ENCODE data around the gene MOSPD3.

The MOSPD3 gene

GRCh38 chr7:100575746-100576383 lies 36.5 kb upstream of the MOSPD3 start:
- H3K27ac ChIP-seq (ENCODE audit: low read depth, low read length) = no peak overlapping the region
- H3K27me3 ChIP-seq (ENCODE audit: insufficient read depth, low read length) = no peaks in the 10 kb centered on the region
- H2AFZ ChIP-seq (ENCODE audit: low read length, unreplicated experiment) = no peak overlapping the region
- H3K4me1 ChIP-seq (ENCODE audit: control insufficient read depth, insufficient read depth, low read length, unreplicated experiment) = peaks cover 3% of the 10 kb centered on the region
- peaks cover 5% of the 10 kb centered on the region; the same call in 1 of the 2 replicates for H3K36me3 ChIP-seq (ENCODE audit: insufficient read depth, low read length)
- no peak overlapping the region for H3K4me3 ChIP-seq (ENCODE audit: low read depth, low read length)
- H3K79me2 ChIP-seq (ENCODE audit: control insufficient read depth, insufficient read depth, low read length, unreplicated experiment) = no peaks in the 10 kb centered on the region

DNA sequence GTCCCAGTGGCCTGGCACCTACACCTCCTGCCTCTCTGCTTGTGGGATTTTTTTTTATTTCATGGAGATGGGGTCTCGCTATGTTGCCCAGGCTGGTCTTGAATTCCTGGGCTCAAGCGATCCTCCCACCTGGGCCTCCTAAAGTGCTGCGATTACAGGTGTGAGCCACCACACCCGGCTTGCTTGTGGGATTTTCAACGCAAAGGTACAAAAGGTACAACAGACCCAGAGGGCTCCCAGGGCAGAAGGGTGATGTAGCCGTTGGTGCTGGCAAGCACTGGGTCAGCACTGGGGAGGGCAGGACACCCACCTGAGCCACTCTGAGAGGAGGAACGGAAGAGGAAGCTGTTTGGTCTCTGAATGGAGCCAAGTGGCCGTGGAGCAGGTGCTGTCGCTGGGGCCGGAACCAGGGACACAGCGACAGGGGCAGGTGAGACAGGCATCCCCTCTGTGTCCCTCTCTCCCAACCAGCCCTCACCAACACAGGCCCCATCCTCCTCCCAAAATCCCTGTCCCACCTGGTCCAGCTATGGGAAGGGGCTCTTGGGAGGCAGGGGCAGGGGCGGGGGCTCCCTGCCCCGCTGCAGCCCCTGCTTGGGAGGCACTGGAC lies 35.9 kb upstream of the MOSPD3 start:
- no peaks in the 10 kb centered on the region for H3K79me2 ChIP-seq (ENCODE audit: control insufficient read depth, insufficient read depth, low read length, unreplicated experiment)
- H3K27ac ChIP-seq (ENCODE audit: low read depth, low read length) = no peak overlapping the region
- no peak overlapping the region for H2AFZ ChIP-seq (ENCODE audit: low read length, unreplicated experiment)
- H3K27me3 ChIP-seq (ENCODE audit: insufficient read depth, low read length) = no peaks in the 10 kb centered on the region
- no peak overlapping the region for H3K4me3 ChIP-seq (ENCODE audit: low read depth, low read length)
- no peaks in the 10 kb centered on the region for H3K4me1 ChIP-seq (ENCODE audit: control insufficient read depth, insufficient read depth, low read length, unreplicated experiment)
- H3K36me3 ChIP-seq (ENCODE audit: insufficient read depth, low read length) = peaks cover 6% of the 10 kb centered on the region; the same call in 1 of the 2 replicates

DNA sequence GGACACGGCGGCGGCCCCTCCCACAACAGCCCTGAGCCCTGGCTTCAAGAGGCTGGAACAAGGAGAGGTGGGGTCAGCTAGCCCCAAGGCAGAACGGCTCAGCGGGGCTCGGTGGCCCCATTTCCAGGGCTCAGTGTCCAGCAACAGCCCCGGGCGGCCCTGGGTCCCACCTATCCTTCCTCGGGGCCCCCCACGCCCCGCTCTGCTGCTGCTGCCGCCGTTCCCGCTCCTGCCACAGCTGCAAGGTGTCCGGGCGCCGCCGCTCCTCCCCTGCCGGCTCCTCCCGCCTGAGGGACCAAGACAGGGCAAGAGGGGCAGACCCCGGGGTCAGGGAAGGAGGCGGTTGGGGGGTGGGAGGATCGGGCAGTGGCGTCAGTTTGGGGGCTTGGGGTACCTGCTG lies 35.2 kb upstream of the MOSPD3 start:
- Histone ChIP-seq H3K79me2 (ENCODE audit: control insufficient read depth, insufficient read depth, low read length, unreplicated experiment) (peaks cover 3% of the 10 kb centered on the region), H3K27ac (ENCODE audit: low read depth, low read length) (no peak overlapping the region), H3K27me3 (ENCODE audit: insufficient read depth, low read length) (no peaks in the 10 kb centered on the region), H3K4me1 (ENCODE audit: control insufficient read depth, insufficient read depth, low read length, unreplicated experiment) (no peaks in the 10 kb centered on the region), H2AFZ (ENCODE audit: low read length, unreplicated experiment) (no peak overlapping the region), H3K36me3 (ENCODE audit: insufficient read depth, low read length) (peaks cover 6% of the 10 kb centered on the region; the same call in 1 of the 2 replicates), H3K4me3 (ENCODE audit: low read depth, low read length) (no peak overlapping the region)

GRCh38 chr7:100577507-100577906 lies 34.8 kb upstream of the MOSPD3 start:
- Histone ChIP-seq H3K36me3 (ENCODE audit: insufficient read depth, low read length) (peaks cover 6% of the 10 kb centered on the region; the same call in 1 of the 2 replicates), H2AFZ (ENCODE audit: low read length, unreplicated experiment) (no peak overlapping the region), H3K4me3 (ENCODE audit: low read depth, low read length) (no peak overlapping the region), H3K27me3 (ENCODE audit: insufficient read depth, low read length) (no peaks in the 10 kb centered on the region), H3K27ac (ENCODE audit: low read depth, low read length) (no peak overlapping the region), H3K79me2 (ENCODE audit: control insufficient read depth, insufficient read depth, low read length, unreplicated experiment) (peaks cover 7% of the 10 kb centered on the region), H3K4me1 (ENCODE audit: control insufficient read depth, insufficient read depth, low read length, unreplicated experiment) (no peaks in the 10 kb centered on the region)

GRCh38 chr7:100578246-100579183 lies 33.8 kb upstream of the MOSPD3 start:
- Histone ChIP-seq H2AFZ (ENCODE audit: low read length, unreplicated experiment) (no peak overlapping the region), H3K4me1 (ENCODE audit: control insufficient read depth, insufficient read depth, low read length, unreplicated experiment) (peaks cover 5% of the 10 kb centered on the region), H3K36me3 (ENCODE audit: insufficient read depth, low read length) (peaks cover 6% of the 10 kb centered on the region; the same call in 1 of the 2 replicates), H3K27ac (ENCODE audit: low read depth, low read length) (no peak overlapping the region), H3K79me2 (ENCODE audit: control insufficient read depth, insufficient read depth, low read length, unreplicated experiment) (peaks cover 8% of the 10 kb centered on the region), H3K27me3 (ENCODE audit: insufficient read depth, low read length) (no peaks in the 10 kb centered on the region), H3K4me3 (ENCODE audit: low read depth, low read length) (no peak overlapping the region)

GRCh38 chr7:100580466-100581283 lies 31.7 kb upstream of the MOSPD3 start:
- Histone ChIP-seq H3K79me2 (ENCODE audit: control insufficient read depth, insufficient read depth, low read length, unreplicated experiment) (peaks cover 20% of the 10 kb centered on the region), H3K27me3 (ENCODE audit: insufficient read depth, low read length) (no peaks in the 10 kb centered on the region), H2AFZ (ENCODE audit: low read length, unreplicated experiment) (no peak overlapping the region), H3K36me3 (ENCODE audit: insufficient read depth, low read length) (peaks cover 6% of the 10 kb centered on the region; the same call in 1 of the 2 replicates), H3K27ac (ENCODE audit: low read depth, low read length) (no peak overlapping the region), H3K4me1 (ENCODE audit: control insufficient read depth, insufficient read depth, low read length, unreplicated experiment) (peaks cover 12% of the 10 kb centered on the region), H3K4me3 (ENCODE audit: low read depth, low read length) (no peak overlapping the region)

DNA sequence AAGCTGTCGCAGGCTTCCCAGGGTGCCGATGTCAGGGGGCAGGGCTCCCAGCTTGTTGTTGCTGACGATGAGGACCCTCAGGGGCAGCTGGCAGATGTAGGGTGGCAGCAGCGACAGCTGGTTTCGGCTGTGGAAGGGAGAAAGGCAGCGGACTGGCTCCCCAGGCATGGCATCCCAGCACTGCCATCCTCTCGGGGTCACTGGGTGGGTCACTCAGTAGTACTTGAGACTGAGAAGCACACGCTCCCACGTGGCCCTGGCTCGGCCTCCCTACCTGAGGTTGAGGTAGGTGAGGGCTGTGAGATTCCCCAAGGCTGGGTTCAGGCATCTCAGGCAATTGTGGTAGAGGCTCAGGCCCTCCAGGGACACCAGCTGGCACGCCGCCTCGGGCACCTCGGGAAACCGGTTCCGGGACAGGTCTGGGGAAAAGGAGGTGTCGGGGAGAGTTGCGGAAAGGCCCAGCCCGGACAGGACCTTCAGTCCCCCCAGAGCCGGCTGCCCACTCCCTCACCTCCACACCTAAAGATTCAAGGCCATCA lies 30.2 kb upstream of the MOSPD3 start:
- Histone ChIP-seq H3K4me3 (ENCODE audit: low read depth, low read length) (no peak overlapping the region), H3K27me3 (ENCODE audit: insufficient read depth, low read length) (no peaks in the 10 kb centered on the region), H3K4me1 (ENCODE audit: control insufficient read depth, insufficient read depth, low read length, unreplicated experiment) (peaks cover 12% of the 10 kb centered on the region), H3K27ac (ENCODE audit: low read depth, low read length) (no peak overlapping the region), H2AFZ (ENCODE audit: low read length, unreplicated experiment) (no peak overlapping the region), H3K36me3 (ENCODE audit: insufficient read depth, low read length) (peaks cover 6% of the 10 kb centered on the region; the same call in 1 of the 2 replicates), H3K79me2 (ENCODE audit: control insufficient read depth, insufficient read depth, low read length, unreplicated experiment) (peaks cover 20% of the 10 kb centered on the region)

GRCh38 chr7:100582650-100583049 lies 29.7 kb upstream of the MOSPD3 start:
- no peak overlapping the region for H3K4me3 ChIP-seq (ENCODE audit: low read depth, low read length)
- no peak overlapping the region for H2AFZ ChIP-seq (ENCODE audit: low read length, unreplicated experiment)
- H3K27ac ChIP-seq (ENCODE audit: low read depth, low read length) = peak overlapping the region; percentile 65; the same call in 1 of the 2 replicates
- peaks cover 6% of the 10 kb centered on the region; the same call in 1 of the 2 replicates for H3K36me3 ChIP-seq (ENCODE audit: insufficient read depth, low read length)
- peaks cover 20% of the 10 kb centered on the region for H3K79me2 ChIP-seq (ENCODE audit: control insufficient read depth, insufficient read depth, low read length, unreplicated experiment)
- H3K4me1 ChIP-seq (ENCODE audit: control insufficient read depth, insufficient read depth, low read length, unreplicated experiment) = peaks cover 12% of the 10 kb centered on the region
- no peaks in the 10 kb centered on the region for H3K27me3 ChIP-seq (ENCODE audit: insufficient read depth, low read length)

- Histone ChIP-seq H2AFZ (ENCODE audit: low read length, unreplicated experiment) (no peak overlapping the region), H3K27ac (ENCODE audit: low read depth, low read length) (peak overlapping the region; percentile 65), H3K4me1 (ENCODE audit: control insufficient read depth, insufficient read depth, low read length, unreplicated experiment) (peaks cover 12% of the 10 kb centered on the region), H3K36me3 (ENCODE audit: insufficient read depth, low read length) (peaks cover 6% of the 10 kb centered on the region; the same call in 1 of the 2 replicates), H3K27me3 (ENCODE audit: insufficient read depth, low read length) (no peaks in the 10 kb centered on the region), H3K79me2 (ENCODE audit: control insufficient read depth, insufficient read depth, low read length, unreplicated experiment) (peaks cover 20% of the 10 kb centered on the region), H3K4me3 (ENCODE audit: low read depth, low read length) (peak overlapping the region; percentile 79)
Observed at GRCh38 chr7:100583132-100584053, 28.9 kb upstream of the MOSPD3 start.
